Adrenal gland (tissue), 12 donors: Measurements from ENCODE around the gene KCTD5. TPM values are rescaled to one million over a fixed set of nuclear protein-coding genes. Genes with fewer than 3 reads are reported as not detected.

Experiments used
- DNase-seq, 7 donors: peaks; one replicate each; pipeline ENCODE4 v3.0.0-alpha.2; 2019 to 2020
- H3K27ac ChIP-seq, 5 donors: fragments of 200-600 bp; sonication (generic) in 4 of 5; 1 replicate in 3 of 5; 2 replicates in 2 of 5; pipeline versions ENCODE4 v1.5.1 to v1.8.0; 2016 to 2020; ENCODE audit warnings: mild to moderate bottlenecking in 1 of 5
- H3K27me3 ChIP-seq: fragments of 200-600 bp; 2 replicates; pipeline ENCODE4 v1.8.0; 2021
- H3K36me3 ChIP-seq, 2 donors: fragments of 200-600 bp; replicated peaks in 1 of 2; 1 replicate in 1 of 2; 2 replicates in 1 of 2; pipeline versions ENCODE4 v1.5.1 to v1.8.0; 2018 to 2022
- H3K4me1 ChIP-seq, 2 donors: fragments of 200-600 bp; replicated peaks in 1 of 2; 1 replicate in 1 of 2; 2 replicates in 1 of 2; pipeline versions ENCODE4 v1.5.1 to v1.8.0; 2018 to 2021
- H3K4me3 ChIP-seq, 4 donors: fragments of 200-600 bp; sonication (generic) in 3 of 4; one replicate each; pipeline ENCODE4 v1.5.1; 2016 to 2018
- H3K9me3 ChIP-seq, 3 donors: fragments of 200-600 bp; sonication (generic) in 1 of 3; replicated peaks in 1 of 3; 1 replicate in 2 of 3; 2 replicates in 1 of 3; pipeline versions ENCODE4 v1.5.1 to v1.8.0; 2016 to 2021
- CTCF ChIP-seq, 6 experiments: fragments of 450-650 bp in 4 of 6; fragments of 200-600 bp in 2 of 6; sonication (generic) in 1 of 6; IDR thresholded peaks; 1 replicate in 5 of 6; 2 replicates in 1 of 6; pipeline versions ENCODE4 v1.5.1 to v1.8.0; 2016 to 2021; ENCODE audit warnings: antibody characterized with exemption in 6 of 6, mild to moderate bottlenecking in 2 of 6, moderate library complexity in 1 of 6
- POLR2A ChIP-seq, 2 donors: fragments of 450-650 bp; IDR thresholded peaks; one replicate each; pipeline ENCODE4 v1.6.1; 2017; ENCODE audit warnings: antibody characterized with exemption in 2 of 2, mild to moderate bottlenecking in 2 of 2, moderate library complexity in 1 of 2
- WGBS, 4 donors: extraction: QIAGEN DNeasy Blood & Tissue Kit in 2 of 4; methylation state at CpG; one replicate each; pipeline versions ENCODE4 v1.1.5 to v1.1.7; 2013 to 2017; 5-methylcytosine and 5-hydroxymethylcytosine counted together
- intact Hi-C, 2 donors: fragments of 100-400 bp; cut with DNase I; formaldehyde crosslinking; loops; one replicate each; pipeline versions ENCODE4 v1.14.1 to v1.15.0; 2022 to 2023
- polyA plus RNA-seq, 3 donors: library from polyadenylated mRNA; stranded (reverse); fragments of 200-250 nt in 2 of 3; fragments of 350-450 nt in 1 of 3; fragmentation: Illumina TruSeq in 1 of 3; extraction: RNeasy Lipid Tissue Mini Kit (QIAGEN cat#74804) in 1 of 3; gene quantifications; one replicate each; pipeline ENCODE4 v1.2.3, GENCODE V29; 2013 to 2014
- total RNA-seq, 9 donors: library from RNA; depleted of rRNA in 4 of 9; stranded (reverse); fragments of >200 nt in 4 of 9; fragments of 120-200 nt in 1 of 9; fragmentation: NEBNext Ultra II Directional in 1 of 9; extraction: Animal tissue kit (Norgen Biotek cat#: 25700) in 1 of 9; gene quantifications; one replicate each; pipeline versions ENCODE4 v1.1.0 to v1.2.4, GENCODE V29; 2013 to 2023
- donor health status: healthy with polysubstance abuse.
- donor health status: Bipolar disorder and iron deficiency.
- donor health status: DM: yes; HTN: yes; CAD: no.
- donor health status: DM: no; HTN: no; CAD: no.
- donor health status: DM: no; HTN: no; CAD: no.
- donor health status: DM: yes; HTN: yes; CAD: no.

The KCTD5 gene
- total and polyA plus RNA-seq, 12 donors, result 11.0 to 81.5 (median 18.7) TPM

- H3K4me1 ChIP-seq, result peaks cover 0 to 5% of the 10 kb centered on the region in 2 donors
- no peaks in the 10 kb centered on the region for H3K9me3 ChIP-seq
- peaks cover 0 to 78% of the 10 kb centered on the region in 2 donors for H3K36me3 ChIP-seq
- 90 to 94% (median 92%) methylated on average over 10 to 28 of the region's 28 CpGs for WGBS, 4 donors
- intact Hi-C loops, result no loop called here
- TF ChIP-seq POLR2A (IDR thresholded peaks at IDR 0.05) (no peak), CTCF (IDR thresholded peaks at IDR 0.05) (no peak)
- H3K4me3 ChIP-seq, result no peak overlapping the region
- no peaks in the 10 kb centered on the region for H3K27me3 ChIP-seq
- no peak for DNase-seq
- H3K27ac ChIP-seq, result no peak overlapping the region
Measured at GRCh38 chr16:2699791-2700600, 17.7 kb downstream of the KCTD5 start.

- Histone ChIP-seq H3K27me3 (no peaks in the 10 kb centered on the region), H3K4me3 (no peak overlapping the region), H3K4me1 (peaks cover 0 to 5% of the 10 kb centered on the region in 2 donors), H3K36me3 (peaks cover 0 to 83% of the 10 kb centered on the region in 2 donors), H3K9me3 (no peaks in the 10 kb centered on the region), H3K27ac (no peak overlapping the region)
- intact Hi-C loops, result no loop called here
- no peak for TF ChIP-seq POLR2A (IDR thresholded peaks at IDR 0.05)
- no peak for TF ChIP-seq CTCF (IDR thresholded peaks at IDR 0.05)
- 78 to 92% (median 85%) methylated on average over 8 to 13 of the region's 13 CpGs for WGBS, 4 donors
- DNase-seq, result no peak
Measured at GRCh38 chr16:2700786-2701185, 18.5 kb downstream of the KCTD5 start.

GRCh38 chr16:2701272-2701671 lies 18.9 kb downstream of the KCTD5 start:
- TF ChIP-seq CTCF (IDR thresholded peaks at IDR 0.05), result no peak
- TF ChIP-seq POLR2A (IDR thresholded peaks at IDR 0.05), result no peak
- Histone ChIP-seq H3K4me1 (peaks cover 0 to 5% of the 10 kb centered on the region in 2 donors), H3K27ac (no peak overlapping the region), H3K4me3 (no peak overlapping the region), H3K27me3 (no peaks in the 10 kb centered on the region), H3K9me3 (no peaks in the 10 kb centered on the region), H3K36me3 (peaks cover 0 to 83% of the 10 kb centered on the region in 2 donors)
- WGBS, 4 donors, result 96 to 100% (median 97%) methylated on average over 1 to 15 of the region's 15 CpGs
- intact Hi-C loops, result no loop called here
- DNase-seq, result no peak

- no peaks in the 10 kb centered on the region for H3K9me3 ChIP-seq
- no peak overlapping the region for H3K4me3 ChIP-seq
- intact Hi-C loops, result no loop called here
- peaks cover 0 to 83% of the 10 kb centered on the region in 2 donors for H3K36me3 ChIP-seq
- WGBS, 4 donors, result 91 to 97% (median 93%) methylated on average over 26 to 29 of the region's 29 CpGs
- TF ChIP-seq CTCF (IDR thresholded peaks at IDR 0.05) (no peak), POLR2A (IDR thresholded peaks at IDR 0.05) (no peak)
- H3K4me1 ChIP-seq, result peaks cover 0 to 5% of the 10 kb centered on the region in 2 donors
- no peak for DNase-seq
- H3K27me3 ChIP-seq, result no peaks in the 10 kb centered on the region
- H3K27ac ChIP-seq, result no peak overlapping the region
Measured at GRCh38 chr16:2701713-2702437, 19.6 kb downstream of the KCTD5 start.
